Measurements from ENCODE around the gene PLEKHA3.
"Not testable (repeated sequence)": the region's sequence is repeated elsewhere in the genome, so short reads cannot be mapped to it uniquely, and the experiment has no call there.

Gene PLEKHA3

GRCh38 chr2:178525460-178525859 lies 45.2 kb downstream of the PLEKHA3 start:
- not testable (repeated sequence) for DNase-seq

DNA sequence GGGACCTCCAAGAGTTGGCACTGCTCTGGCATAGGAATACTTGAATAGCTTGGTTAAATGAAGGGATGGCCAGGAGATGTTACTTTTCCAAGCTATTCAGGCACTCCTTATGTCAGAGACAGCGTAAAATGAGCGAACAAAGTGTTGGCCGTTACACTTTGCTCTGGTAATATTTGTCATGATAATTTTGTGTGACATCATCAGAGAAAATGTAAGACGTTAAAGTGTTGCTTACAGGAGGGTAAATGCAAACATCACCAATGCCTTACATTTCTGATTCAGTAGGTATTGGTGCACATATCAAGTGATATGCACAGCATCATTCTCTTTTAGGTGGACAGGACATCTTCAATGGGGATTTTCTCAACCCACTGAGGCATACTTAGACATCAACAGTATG lies 46.0 kb downstream of the PLEKHA3 start:
- DNase-seq, result no peak

DNA sequence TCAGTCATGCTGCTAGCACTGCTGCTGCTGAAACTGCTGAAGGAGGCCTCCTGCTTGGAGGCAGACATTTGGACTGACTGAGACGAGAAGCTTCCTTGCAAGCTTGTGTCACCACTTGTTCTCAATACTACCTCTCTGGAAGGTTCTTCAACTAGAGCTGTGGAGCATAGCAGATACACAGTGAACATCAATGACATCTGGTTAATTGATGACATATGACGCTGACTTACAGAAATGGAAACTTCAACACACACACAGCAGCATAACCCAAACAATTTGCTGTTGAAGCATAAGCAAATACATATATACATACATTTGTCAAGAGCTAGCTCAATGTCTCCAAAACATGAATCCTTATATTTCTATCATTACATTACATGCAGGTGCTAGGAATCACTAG lies 47.3 kb downstream of the PLEKHA3 start:
- DNase-seq, result no peak

DNA sequence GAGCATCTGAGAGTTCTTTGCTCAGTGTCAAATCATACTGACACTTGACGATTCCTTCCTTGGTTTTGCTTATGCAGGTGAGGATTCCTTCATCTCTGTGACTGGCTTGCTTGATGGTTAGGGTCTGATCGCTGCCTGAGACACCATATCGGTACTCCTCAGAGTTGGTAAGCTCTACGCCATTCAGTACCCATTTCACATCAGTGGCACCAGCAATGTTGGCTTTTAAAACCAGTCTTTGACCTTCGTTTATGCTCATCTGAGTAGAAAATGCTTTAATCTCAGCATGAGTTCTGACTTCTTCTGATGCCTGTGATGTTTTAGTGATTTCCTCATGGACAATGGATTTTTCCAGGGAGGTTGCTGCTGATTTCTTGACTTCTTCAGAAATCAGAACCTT lies 48.4 kb downstream of the PLEKHA3 start:
- DNase-seq, result no peak

GRCh38 chr2:178529194-178529593 lies 48.9 kb downstream of the PLEKHA3 start:
- DNase-seq, result no peak

DNA sequence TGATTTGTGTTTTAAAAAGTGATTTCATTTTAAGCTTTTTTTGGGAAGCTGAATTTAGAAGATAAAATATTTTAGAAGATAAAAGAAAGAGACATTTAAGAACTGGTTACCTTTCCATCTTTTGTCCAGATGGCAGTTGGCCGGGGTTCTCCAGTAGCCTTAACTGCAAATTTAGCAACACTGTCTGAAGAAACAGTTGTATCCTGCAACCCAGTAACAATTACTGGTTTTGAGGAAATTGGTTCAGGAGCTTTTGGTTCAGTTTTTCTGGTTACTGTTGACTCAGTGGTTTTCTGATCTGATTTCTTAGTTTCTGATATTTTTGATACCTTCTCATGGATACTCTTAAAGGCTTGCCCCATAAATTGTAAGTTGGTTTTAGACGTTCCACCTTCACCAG lies 49.9 kb downstream of the PLEKHA3 start:
- DNase-seq, result no peak

GRCh38 chr2:178530625-178531142 lies 50.4 kb downstream of the PLEKHA3 start:
- DNase-seq, result no peak

- no peak for DNase-seq
These were observed 50.9 kb downstream of the PLEKHA3 start for GRCh38 chr2:178531168-178531567.

- no peak for DNase-seq
These were observed 55.8 kb downstream of the PLEKHA3 start for GRCh38 chr2:178536037-178536436.

DNA sequence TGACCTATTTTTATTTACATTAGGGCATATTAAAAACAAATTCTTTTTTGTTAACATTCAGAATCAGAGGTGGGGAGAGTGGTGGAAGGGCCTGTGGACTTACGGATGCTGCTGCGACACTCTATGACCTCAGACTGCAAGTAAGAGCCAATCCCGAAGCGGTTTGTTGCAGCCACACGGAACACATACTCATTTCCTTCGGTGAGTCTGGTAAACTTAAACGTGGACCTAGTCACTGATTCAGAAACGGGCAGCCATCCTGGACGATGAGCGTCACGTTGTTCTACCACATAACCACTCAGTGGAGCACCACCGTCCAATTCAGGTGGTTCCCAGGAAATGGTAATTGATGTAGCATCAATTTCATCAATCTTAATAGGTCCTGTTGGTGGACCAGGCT lies 61.9 kb downstream of the PLEKHA3 start:
- DNase-seq, result peak; percentile 60

GRCh38 chr2:178542569-178542968 lies 62.3 kb downstream of the PLEKHA3 start:
- DNase-seq, result peak; percentile 84

DNA sequence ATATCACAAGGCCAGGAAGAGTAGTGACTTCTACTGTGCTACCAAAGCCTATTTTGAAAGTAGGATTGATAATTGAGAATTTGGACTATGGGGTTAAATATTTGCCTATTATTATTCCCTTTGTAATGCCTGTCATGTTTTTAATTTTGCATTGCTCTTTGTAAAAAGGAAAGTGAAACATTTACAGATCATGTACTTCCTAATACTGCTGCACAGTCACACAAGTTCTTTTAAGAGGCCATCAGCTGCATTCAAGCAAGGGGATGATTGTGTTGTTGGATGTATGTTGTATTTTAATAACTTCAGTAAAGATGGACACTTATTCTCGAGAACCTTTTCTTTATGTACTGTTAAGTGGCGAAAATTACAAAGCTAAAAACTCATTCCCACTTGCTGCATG lies 70.1 kb downstream of the PLEKHA3 start:
- no peak for DNase-seq

DNA sequence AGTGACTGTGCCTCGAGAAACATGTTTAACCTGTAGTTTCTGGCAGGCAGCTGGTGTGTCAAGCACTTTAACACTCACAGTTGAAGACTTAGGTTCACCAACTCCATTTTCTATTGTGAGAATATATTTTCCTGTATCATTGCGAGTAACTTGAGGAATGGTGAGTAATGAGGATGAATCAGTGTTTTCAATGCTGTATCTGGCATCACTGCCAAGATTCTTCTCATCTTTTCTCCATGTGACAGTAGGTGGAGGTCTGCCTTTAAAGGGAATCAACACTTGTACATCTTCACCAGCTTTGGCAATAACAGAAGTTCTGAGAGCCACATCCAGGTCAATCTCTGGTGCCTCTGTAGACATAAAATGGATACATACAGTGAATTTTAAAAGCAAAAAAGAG lies 72.8 kb downstream of the PLEKHA3 start:
- no peak for DNase-seq
